HEK293 (cell line): Measurements from ENCODE around the gene UNC5B.

ENCODE experiments used
- CTCF ChIP-seq: fragments of 450-650 bp; formaldehyde crosslinking; IDR thresholded peaks from 2 replicates; pipeline ENCODE4 v1.5.1; 2016; ENCODE audit warnings: missing biosample characterization, missing genetic modification characterization
- GFI1B ChIP-seq: fragments of 450-650 bp; formaldehyde crosslinking; IDR thresholded peaks from 2 replicates; pipeline ENCODE4 v1.5.1; 2016; ENCODE audit warnings: missing biosample characterization, missing genetic modification characterization
- PRDM10 ChIP-seq: fragments of 450-650 bp; formaldehyde crosslinking; IDR thresholded peaks from 2 replicates; pipeline ENCODE4 v1.5.1; 2016; ENCODE audit warnings: missing biosample characterization, missing genetic modification characterization
- SETDB1 ChIP-seq: IDR thresholded peaks from one replicate; pipeline ENCODE4 v1.6.1; 2017; ENCODE audit warnings: mild to moderate bottlenecking, low read length, moderate library complexity, mixed read lengths; ENCODE audit not compliant: insufficient read length
- TCF7L2 ChIP-seq: IDR thresholded peaks from 2 replicates; pipeline ENCODE4 v1.6.1; 2011; ENCODE audit warnings: low read depth, mild to moderate bottlenecking, inconsistent platforms, low read length, moderate library complexity, borderline replicate concordance
- YY1 ChIP-seq: fragments of 450-650 bp; formaldehyde crosslinking; IDR thresholded peaks from 2 replicates; pipeline ENCODE4 v1.5.1; 2018; ENCODE audit warnings: missing biosample characterization, missing genetic modification characterization
- ZBTB8A ChIP-seq: fragments of 450-650 bp; formaldehyde crosslinking; IDR thresholded peaks from 2 replicates; pipeline ENCODE4 v1.5.1; 2016; ENCODE audit warnings: missing biosample characterization, missing genetic modification characterization
- ZNF112 ChIP-seq: fragments of 450-650 bp; formaldehyde crosslinking; IDR thresholded peaks from 2 replicates; pipeline ENCODE4 v1.5.0; 2017; ENCODE audit warnings: missing biosample characterization, missing genetic modification characterization
- ZNF148 ChIP-seq: fragments of 450-650 bp; formaldehyde crosslinking; IDR thresholded peaks from 2 replicates; pipeline ENCODE4 v1.5.0; 2017; ENCODE audit warnings: missing biosample characterization, missing genetic modification characterization, borderline replicate concordance
- ZNF555 ChIP-seq: fragments of 450-650 bp; formaldehyde crosslinking; conservative IDR thresholded peaks from 2 replicates; pipeline ENCODE4 v1.5.1; 2017; ENCODE audit warnings: missing biosample characterization, mild to moderate bottlenecking, missing genetic modification characterization, inconsistent platforms
- ZNF707 ChIP-seq: fragments of 450-650 bp; formaldehyde crosslinking; IDR thresholded peaks from 2 replicates; pipeline ENCODE4 v1.5.1; 2016; ENCODE audit warnings: missing biosample characterization, missing genetic modification characterization
- ZNF777 ChIP-seq: fragments of 450-650 bp; formaldehyde crosslinking; IDR thresholded peaks from 2 replicates; pipeline ENCODE4 v1.5.1; 2017; ENCODE audit warnings: missing biosample characterization, missing genetic modification characterization, borderline replicate concordance
- ZNF830 ChIP-seq: fragments of 450-650 bp; IDR thresholded peaks from 2 replicates; pipeline ENCODE4 v1.5.0; 2018; ENCODE audit warnings: missing biosample characterization, missing genetic modification characterization, low read depth, mild to moderate bottlenecking, moderate library complexity

- TF ChIP-seq ZNF555 (tag by site-specific recombination) (no peak), ZNF830 (tag by site-specific recombination) (no peak), ZNF148 (no peak), ZNF707 (tag by site-specific recombination) (no peak), ZNF777 (no peak), TCF7L2 (no peak), ZNF112 (tag by site-specific recombination) (no peak), SETDB1 (no peak), ZBTB8A (tag by site-specific recombination) (no peak), CTCF (tag by site-specific recombination) (no peak), PRDM10 (tag by site-specific recombination) (no peak), YY1 (no peak), GFI1B (tag by site-specific recombination) (no peak)
Measured at GRCh38 chr10:71343392-71343773, 131.0 kb downstream of the UNC5B start.
